ENCODE results near the gene DNAH1.

GRCh38 chr3:52361898-52362297, 45.8 kb downstream of the DNAH1 start:
- TF ChIP-seq CTCF (IDR thresholded peaks at IDR 0.05; ENCODE audit: low read length) (no peak), EZH2phosphoT487 (IDR thresholded peaks at IDR 0.05; ENCODE audit: low read length) (no peak), EZH2 (optimal IDR thresholded peaks at IDR 0.05; ENCODE audit: low read depth, low read length) (no peak)
